BLaER1 (cell line): ENCODE results near the gene FAM83D.
"Not testable (repeated sequence)": the region's sequence is repeated elsewhere in the genome, so short reads cannot be mapped to it uniquely, and the experiment has no call there.

Experiments
- H3K27ac ChIP-seq: shearing (Covaris generic); formaldehyde crosslinking; 2 replicates; pipeline ENCODE4 v1.8.1; 2022
- H3K27me3 ChIP-seq: shearing (Covaris generic); formaldehyde crosslinking; 2 replicates; pipeline ENCODE4 v1.8.1; 2022
- H3K36me3 ChIP-seq: shearing (Covaris generic); formaldehyde crosslinking; 2 replicates; pipeline ENCODE4 v1.8.1; 2022
- H3K4me1 ChIP-seq: shearing (Covaris generic); formaldehyde crosslinking; 2 replicates; pipeline ENCODE4 v1.8.1; 2022
- H3K4me2 ChIP-seq: shearing (Covaris generic); formaldehyde crosslinking; 2 replicates; pipeline ENCODE4 v1.8.1; 2022
- H3K4me3 ChIP-seq: shearing (Covaris generic); formaldehyde crosslinking; 2 replicates; pipeline ENCODE4 v1.8.1; 2022
- H3K9ac ChIP-seq: shearing (Covaris generic); formaldehyde crosslinking; 2 replicates; pipeline ENCODE4 v1.8.1; 2022
- H3K9me3 ChIP-seq: shearing (Covaris generic); formaldehyde crosslinking; 2 replicates; pipeline ENCODE4 v1.8.1; 2022
- H4K20me1 ChIP-seq: shearing (Covaris generic); formaldehyde crosslinking; 2 replicates; pipeline ENCODE4 v1.8.1; 2022
- Cebpa-rat ChIP-seq: shearing (Covaris generic); IDR thresholded peaks from 2 replicates; pipeline ENCODE4 v1.8.1; 2022

FAM83D gene

DNA sequence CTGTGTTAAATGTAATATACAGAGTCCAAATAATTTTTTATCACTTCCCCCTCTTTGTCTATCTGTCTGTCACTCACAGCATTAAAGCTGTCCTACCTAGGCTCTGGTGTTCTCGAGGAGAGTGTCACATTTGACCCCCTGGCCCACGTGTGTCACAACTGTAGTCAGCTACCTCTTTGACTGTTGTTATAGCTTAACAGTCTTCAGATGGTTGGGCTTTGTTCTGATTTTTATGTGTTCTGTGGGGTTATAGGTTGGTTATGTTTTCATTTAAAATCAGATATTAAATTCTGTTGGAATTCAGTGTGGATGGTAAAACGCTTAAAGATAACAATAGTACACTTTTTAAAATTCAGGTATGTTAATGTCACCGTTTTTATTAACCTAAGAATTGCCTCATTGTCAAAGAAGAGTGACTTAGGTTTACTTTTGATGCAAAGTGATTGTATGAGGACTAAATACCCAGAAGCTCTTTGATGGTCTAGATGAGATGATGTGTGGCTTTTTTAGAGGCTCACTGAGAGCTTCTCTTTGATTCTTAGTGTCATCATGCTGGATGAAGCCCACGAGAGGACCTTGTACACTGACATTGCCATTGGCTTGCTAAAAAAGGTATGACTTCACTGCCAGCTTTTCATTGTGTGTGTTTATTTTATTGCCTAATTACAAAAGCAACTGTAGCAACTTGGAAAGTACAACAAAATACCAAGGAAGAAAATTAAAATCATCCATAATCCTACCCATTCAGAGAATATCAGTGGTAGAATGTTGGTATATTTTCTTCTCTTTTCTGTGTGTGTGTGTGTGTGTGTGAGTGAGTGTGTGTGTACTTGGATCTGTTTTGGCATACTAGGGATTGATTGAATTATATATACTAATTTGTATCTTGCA, 65.8 kb downstream of the FAM83D start:
- Histone ChIP-seq H3K4me3 (no peak overlapping the region), H3K4me1 (peaks cover 15% of the 10 kb centered on the region), H3K4me2 (no peak overlapping the region), H3K9me3 (no peaks in the 10 kb centered on the region), H3K27me3 (no peaks in the 10 kb centered on the region), H4K20me1 (no peaks in the 10 kb centered on the region), H3K36me3 (peaks cover 64% of the 10 kb centered on the region), H3K9ac (no peak overlapping the region), H3K27ac (no peak overlapping the region)
- TF ChIP-seq Cebpa-rat: no peak

DNA sequence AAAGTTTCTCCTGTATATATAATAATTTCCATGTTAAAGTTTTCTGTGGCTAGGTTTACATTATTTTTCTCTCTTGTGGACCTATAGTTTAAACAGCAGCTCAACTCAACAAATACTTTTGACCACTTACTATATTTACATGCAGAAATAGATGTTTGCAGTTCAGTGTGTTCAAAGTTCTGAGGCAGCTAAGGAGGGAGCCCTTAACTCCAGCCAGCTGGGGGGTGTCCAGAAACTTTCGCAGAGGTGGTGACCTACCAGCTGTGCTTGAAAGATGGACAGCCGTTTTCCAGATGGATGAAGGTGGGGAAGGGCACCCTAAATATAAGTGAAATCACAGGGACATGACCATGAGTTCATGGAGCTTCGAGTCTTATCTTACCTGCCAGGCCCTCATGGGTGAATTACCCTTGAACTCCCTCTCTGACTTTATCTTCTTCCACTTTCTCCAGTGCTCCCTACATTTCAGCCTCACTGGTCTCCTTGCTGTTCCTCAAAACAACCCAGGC, 69.4 kb downstream of the FAM83D start:
- TF ChIP-seq Cebpa-rat: no peak
- no peaks in the 10 kb centered on the region for H3K9me3 ChIP-seq
- H3K27ac ChIP-seq: no peak overlapping the region
- H3K9ac ChIP-seq: no peak overlapping the region
- H4K20me1 ChIP-seq: no peaks in the 10 kb centered on the region
- no peaks in the 10 kb centered on the region for H3K4me1 ChIP-seq
- H3K4me2 ChIP-seq: no peak overlapping the region
- H3K4me3 ChIP-seq: no peak overlapping the region
- no peaks in the 10 kb centered on the region for H3K27me3 ChIP-seq
- H3K36me3 ChIP-seq: peaks cover 82% of the 10 kb centered on the region

DNA sequence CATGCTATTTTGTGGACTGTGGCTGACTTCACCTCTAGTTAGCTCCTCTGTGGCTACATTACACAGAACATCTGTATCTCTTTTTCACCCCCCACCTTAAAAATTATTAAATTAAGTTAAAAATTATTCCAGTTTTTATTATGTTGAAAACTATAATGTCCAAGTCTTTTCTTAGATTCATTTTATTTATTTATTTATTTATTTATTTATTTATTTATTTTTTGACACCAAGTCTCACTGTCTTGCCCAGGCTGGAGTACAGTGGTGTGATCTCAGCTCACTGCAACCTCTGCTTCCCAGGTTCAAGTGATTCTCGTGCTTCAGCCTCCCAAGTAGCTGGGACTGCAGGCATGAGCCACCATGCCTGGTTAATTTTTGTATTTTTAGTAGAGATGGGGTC, 70.6 kb downstream of the FAM83D start:
- H3K9ac ChIP-seq, H3K27ac ChIP-seq: not testable (repeated sequence)

DNA sequence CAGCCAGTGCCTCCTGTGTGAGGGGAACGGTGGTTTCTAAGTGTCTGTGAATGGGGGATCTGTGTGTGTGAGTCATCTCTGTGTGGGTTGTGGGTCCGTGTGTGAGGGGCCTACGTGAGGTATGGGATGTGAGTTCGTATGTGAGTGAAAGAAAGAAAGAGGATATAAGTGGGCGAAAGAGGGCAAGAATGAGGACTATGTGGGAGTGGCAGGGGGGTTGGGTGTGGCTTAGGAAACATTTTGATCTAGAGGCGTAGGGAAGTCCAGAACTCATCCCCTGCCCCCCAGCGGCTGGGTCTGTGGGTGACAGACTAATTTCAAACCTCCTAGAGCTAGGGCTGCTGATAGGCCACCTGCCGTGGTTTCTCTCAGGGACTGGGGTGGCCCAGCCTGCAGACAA, 71.4 kb downstream of the FAM83D start:
- no peak for TF ChIP-seq Cebpa-rat

More for the DNA sequence above, 70.6 kb downstream of the FAM83D start:
- not testable (repeated sequence) for H4K20me1 ChIP-seq, H3K9me3 ChIP-seq, H3K27me3 ChIP-seq, H3K4me2 ChIP-seq, H3K4me1 ChIP-seq, H3K4me3 ChIP-seq
- H3K36me3 ChIP-seq: peaks cover 79% of the 10 kb centered on the region

DNA sequence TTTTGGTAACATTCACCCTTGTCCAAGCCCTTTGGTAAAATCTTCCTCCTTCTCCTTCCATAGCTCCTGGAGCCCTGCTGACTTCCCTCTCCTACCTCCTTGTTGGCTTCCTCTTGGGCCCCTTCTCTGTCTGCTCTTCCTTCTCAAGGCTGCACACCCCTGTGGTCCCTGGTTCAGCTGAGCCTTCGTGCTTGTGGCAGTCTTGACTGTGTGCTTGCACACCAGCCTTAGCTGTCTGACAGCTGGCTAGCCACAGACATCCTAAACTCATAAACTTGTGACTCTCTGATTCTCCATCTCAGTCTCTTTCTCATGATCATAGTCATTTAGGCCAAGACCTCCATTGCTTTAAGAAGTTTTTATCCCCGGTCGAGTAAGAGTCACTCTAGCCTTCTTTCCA, 73.0 kb downstream of the FAM83D start:
- Histone ChIP-seq H3K27ac (no peak overlapping the region), H3K4me2 (no peak overlapping the region), H3K27me3 (no peaks in the 10 kb centered on the region), H3K4me1 (no peaks in the 10 kb centered on the region), H3K9ac (no peak overlapping the region), H3K4me3 (no peak overlapping the region), H3K9me3 (no peaks in the 10 kb centered on the region), H3K36me3 (peaks cover 93% of the 10 kb centered on the region), H4K20me1 (no peaks in the 10 kb centered on the region)
- TF ChIP-seq Cebpa-rat: no peak

More for the DNA sequence above, 71.4 kb downstream of the FAM83D start:
- Histone ChIP-seq H3K36me3 (peaks cover 82% of the 10 kb centered on the region), H3K27me3 (no peaks in the 10 kb centered on the region), H3K9ac (no peak overlapping the region), H3K4me1 (no peaks in the 10 kb centered on the region), H3K4me2 (no peak overlapping the region), H3K9me3 (no peaks in the 10 kb centered on the region), H3K27ac (no peak overlapping the region), H4K20me1 (no peaks in the 10 kb centered on the region), H3K4me3 (no peak overlapping the region)

DNA sequence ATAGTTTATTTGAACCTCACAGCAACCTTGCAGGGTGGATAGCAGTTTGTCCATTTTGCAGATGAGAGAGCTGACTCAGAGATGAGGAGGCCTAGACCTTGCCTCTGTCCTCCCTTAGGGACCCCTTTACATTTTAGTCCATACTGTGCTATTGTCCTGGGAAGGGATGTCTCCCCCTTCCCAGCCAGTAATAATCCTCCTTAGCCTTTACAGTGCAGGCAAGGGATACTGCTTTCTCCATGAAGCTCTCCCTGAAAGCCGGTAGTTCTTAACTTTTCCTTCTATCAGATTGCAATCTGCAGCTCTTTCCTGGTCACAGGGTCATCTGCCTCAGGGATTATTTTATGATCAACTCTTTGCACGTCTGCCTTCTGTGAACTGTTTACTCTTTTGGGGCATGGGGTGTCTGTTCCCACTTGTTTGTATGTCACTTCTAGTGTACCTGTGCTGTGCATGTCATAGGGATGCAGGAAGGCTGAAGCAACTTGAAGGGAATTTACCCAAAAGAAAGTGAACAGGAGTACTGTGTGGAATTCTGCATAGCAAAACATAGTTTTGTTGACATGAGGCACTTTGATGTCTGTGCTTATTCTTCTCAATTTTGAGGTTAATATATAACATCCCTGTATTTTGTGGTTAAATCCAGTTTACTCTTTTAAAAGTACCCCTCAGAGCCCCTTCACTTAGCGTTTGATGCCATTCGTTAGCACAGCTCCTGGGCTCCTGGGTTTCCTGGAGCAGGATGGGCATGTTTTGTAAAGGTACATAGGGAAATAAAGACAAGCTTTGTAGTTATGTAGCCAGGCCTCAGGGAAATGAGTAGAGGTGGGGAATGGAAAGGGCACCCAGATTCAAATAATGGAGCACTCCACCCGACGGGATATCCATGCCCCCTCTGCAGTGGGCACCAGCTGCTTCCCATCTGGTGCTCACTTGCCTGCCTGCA, 74.0 kb downstream of the FAM83D start:
- Histone ChIP-seq H3K4me1 (no peaks in the 10 kb centered on the region), H3K27ac (no peak overlapping the region), H4K20me1 (no peaks in the 10 kb centered on the region), H3K9me3 (no peaks in the 10 kb centered on the region), H3K27me3 (no peaks in the 10 kb centered on the region), H3K4me2 (no peak overlapping the region), H3K9ac (no peak overlapping the region), H3K4me3 (no peak overlapping the region), H3K36me3 (peaks cover 95% of the 10 kb centered on the region)
- no peak for TF ChIP-seq Cebpa-rat
